SHP77 (cell line): ENCODE data around the gene DENND1A.

Experiments
- DNase-seq, 2 experiments: peaks; one replicate each; lab custom pipeline; 2025; lab: John Stamatoyannopoulos, UW

DENND1A gene

GRCh38 chr9:123772967-123773366 is 157.0 kb downstream of the DENND1A start:
- DNase-seq, result no peak

- DNase-seq, result no peak
These were observed 157.6 kb downstream of the DENND1A start for GRCh38 chr9:123772374-123772773.

- no peak for DNase-seq
These were observed 158.2 kb downstream of the DENND1A start for GRCh38 chr9:123771690-123772089.

- DNase-seq, result no peak
These were observed 160.2 kb downstream of the DENND1A start for GRCh38 chr9:123769719-123770118.

GRCh38 chr9:123763910-123764588 is 165.9 kb downstream of the DENND1A start:
- no peak for DNase-seq

- no peak for DNase-seq
These were observed 167.9 kb downstream of the DENND1A start for GRCh38 chr9:123761905-123762605.

- no peak for DNase-seq
These were observed 172.0 kb downstream of the DENND1A start for GRCh38 chr9:123757960-123758359.

GRCh38 chr9:123757547-123757946 is 172.4 kb downstream of the DENND1A start:
- DNase-seq, result no peak

GRCh38 chr9:123756484-123757106 is 173.3 kb downstream of the DENND1A start:
- no peak for DNase-seq

- no peak for DNase-seq
These were observed 176.2 kb downstream of the DENND1A start for GRCh38 chr9:123753669-123754258.

GRCh38 chr9:123753016-123753415 is 176.9 kb downstream of the DENND1A start:
- DNase-seq, result no peak

GRCh38 chr9:123749580-123750202 is 180.2 kb downstream of the DENND1A start:
- no peak for DNase-seq

- DNase-seq, result no peak
These were observed 183.2 kb downstream of the DENND1A start for GRCh38 chr9:123746765-123747164.

- no peak for DNase-seq
These were observed 184.0 kb downstream of the DENND1A start for GRCh38 chr9:123745933-123746332.

GRCh38 chr9:123745451-123745850 is 184.5 kb downstream of the DENND1A start:
- no peak for DNase-seq

GRCh38 chr9:123743737-123744136 is 186.2 kb downstream of the DENND1A start:
- DNase-seq, result no peak

GRCh38 chr9:123742009-123742767 is 187.7 kb downstream of the DENND1A start:
- no peak for DNase-seq

GRCh38 chr9:123741214-123741613 is 188.7 kb downstream of the DENND1A start:
- DNase-seq, result no peak

GRCh38 chr9:123739902-123740301 is 190.0 kb downstream of the DENND1A start:
- no peak for DNase-seq

GRCh38 chr9:123739387-123739786 is 190.5 kb downstream of the DENND1A start:
- DNase-seq, result no peak

GRCh38 chr9:123738648-123739047 is 191.3 kb downstream of the DENND1A start:
- no peak for DNase-seq

GRCh38 chr9:123735376-123735775 is 194.6 kb downstream of the DENND1A start:
- no peak for DNase-seq
